HUES6 (cell line): Measurements from ENCODE around the gene MMD.
"Not testable (repeated sequence)": the region's sequence is repeated elsewhere in the genome, so short reads cannot be mapped to it uniquely, and the experiment has no call there.

Experiments used
- H3K27ac ChIP-seq: 2 replicates; pipeline ENCODE4 v1.7.0; 2013; ENCODE audit warnings: low read depth, mild to moderate bottlenecking, low read length, inconsistent platforms
- H3K27me3 ChIP-seq: 2 replicates; pipeline ENCODE4 v1.6.1; 2013; ENCODE audit warnings: low read length; ENCODE audit not compliant: control insufficient read depth, insufficient read depth
- H3K36me3 ChIP-seq: 2 replicates; pipeline ENCODE4 v1.6.1; 2013; ENCODE audit warnings: low read length; ENCODE audit not compliant: control insufficient read depth, insufficient read depth
- H3K4me1 ChIP-seq: 2 replicates; pipeline ENCODE4 v1.6.1; 2013; ENCODE audit warnings: low read length; ENCODE audit not compliant: control insufficient read depth, insufficient read depth
- H3K4me3 ChIP-seq: 2 replicates; pipeline ENCODE4 v1.5.1; 2013; ENCODE audit warnings: low read depth, low read length
- H3K9ac ChIP-seq: one replicate; pipeline ENCODE4 v1.6.1; 2013; ENCODE audit warnings: mild to moderate bottlenecking, low read length
- H3K9me3 ChIP-seq: 2 replicates; pipeline ENCODE4 v1.6.1; 2013; ENCODE audit warnings: low read depth, low read length; ENCODE audit not compliant: control insufficient read depth, insufficient read depth

The MMD gene

GRCh38 chr17:55421179-55421934 is at the start of gene MMD:
Gene MMD (minus strand): TSS chr17:55421835. CDS start chr17:55421695, 140 bp downstream.
- Histone ChIP-seq H3K9me3 (no peaks in the 10 kb centered on the region), H3K27ac (peak within 1 kb of the TSS; percentile 83), H3K4me1 (peaks cover 12% of the 10 kb centered on the region), H3K27me3 (0 out of 2 replicates have a peak, but pooled peaks cover 3% of the 10 kb centered on the region), H3K36me3 (peaks cover 3% of the 10 kb centered on the region; the same call in 1 of the 2 replicates), H3K4me3 (peak within 1 kb of the TSS; percentile 98), H3K9ac (peak within 1 kb of the TSS; percentile 86)

GRCh38 chr17:55466671-55467070 is 45.0 kb upstream of the MMD start:
- Histone ChIP-seq H3K4me1 (peaks cover 24% of the 10 kb centered on the region), H3K9me3 (peaks cover 5% of the 10 kb centered on the region; the same call in 1 of the 2 replicates), H3K27ac (peak overlapping the region; percentile 56), H3K9ac (peak overlapping the region; percentile 24), H3K4me3 (peak overlapping the region; percentile 39; the same call in 1 of the 2 replicates), H3K27me3 (no peaks in the 10 kb centered on the region), H3K36me3 (no peaks in the 10 kb centered on the region)

GRCh38 chr17:55465771-55466170 is 44.1 kb upstream of the MMD start:
- peaks cover 24% of the 10 kb centered on the region for H3K4me1 ChIP-seq
- H3K27me3 ChIP-seq, H3K27ac ChIP-seq, H3K9ac ChIP-seq, H3K36me3 ChIP-seq, H3K4me3 ChIP-seq, H3K9me3 ChIP-seq: not testable (repeated sequence)

- H3K9ac ChIP-seq = no peak overlapping the region
- H3K4me3 ChIP-seq = no peak overlapping the region
- H3K36me3 ChIP-seq = no peaks in the 10 kb centered on the region
- H3K27me3 ChIP-seq = no peaks in the 10 kb centered on the region
- no peak overlapping the region for H3K27ac ChIP-seq
- peaks cover 25% of the 10 kb centered on the region for H3K4me1 ChIP-seq
- H3K9me3 ChIP-seq = no peaks in the 10 kb centered on the region; the same call in 1 of the 2 replicates
These were observed 42.0 kb upstream of the MMD start for GRCh38 chr17:55463600-55463999.

GRCh38 chr17:55462711-55463110 is 41.1 kb upstream of the MMD start:
- no peak overlapping the region for H3K27ac ChIP-seq
- H3K36me3 ChIP-seq = no peaks in the 10 kb centered on the region
- H3K27me3 ChIP-seq = no peaks in the 10 kb centered on the region
- H3K4me1 ChIP-seq = peaks cover 26% of the 10 kb centered on the region
- H3K9ac ChIP-seq = no peak overlapping the region
- no peaks in the 10 kb centered on the region; the same call in 1 of the 2 replicates for H3K9me3 ChIP-seq
- no peak overlapping the region for H3K4me3 ChIP-seq

GRCh38 chr17:55462234-55462633 is 40.6 kb upstream of the MMD start:
- H3K27ac ChIP-seq = no peak overlapping the region
- no peaks in the 10 kb centered on the region for H3K27me3 ChIP-seq
- no peak overlapping the region for H3K9ac ChIP-seq
- no peak overlapping the region for H3K4me3 ChIP-seq
- H3K36me3 ChIP-seq = no peaks in the 10 kb centered on the region
- H3K4me1 ChIP-seq = peaks cover 22% of the 10 kb centered on the region
- no peaks in the 10 kb centered on the region for H3K9me3 ChIP-seq

- no peaks in the 10 kb centered on the region for H3K36me3 ChIP-seq
- no peak overlapping the region for H3K27ac ChIP-seq
- no peak overlapping the region for H3K9ac ChIP-seq
- no peak overlapping the region for H3K4me3 ChIP-seq
- H3K9me3 ChIP-seq = no peaks in the 10 kb centered on the region
- H3K27me3 ChIP-seq = no peaks in the 10 kb centered on the region
- H3K4me1 ChIP-seq = peaks cover 15% of the 10 kb centered on the region
These were observed 37.3 kb upstream of the MMD start for GRCh38 chr17:55458978-55459377.

- no peaks in the 10 kb centered on the region for H3K36me3 ChIP-seq
- H3K9me3 ChIP-seq = no peaks in the 10 kb centered on the region
- no peak overlapping the region for H3K9ac ChIP-seq
- H3K4me3 ChIP-seq = no peak overlapping the region
- no peak overlapping the region for H3K27ac ChIP-seq
- peaks cover 20% of the 10 kb centered on the region for H3K4me1 ChIP-seq
- no peaks in the 10 kb centered on the region for H3K27me3 ChIP-seq
These were observed 36.8 kb upstream of the MMD start for GRCh38 chr17:55458287-55458900.

- no peaks in the 10 kb centered on the region for H3K9me3 ChIP-seq
- no peaks in the 10 kb centered on the region for H3K36me3 ChIP-seq
- H3K27me3 ChIP-seq = no peaks in the 10 kb centered on the region
- peaks cover 20% of the 10 kb centered on the region for H3K4me1 ChIP-seq
- no peak overlapping the region for H3K27ac ChIP-seq
- no peak overlapping the region for H3K9ac ChIP-seq
- H3K4me3 ChIP-seq = no peak overlapping the region
These were observed 34.9 kb upstream of the MMD start for GRCh38 chr17:55456307-55457240.

GRCh38 chr17:55454906-55455474 is 33.4 kb upstream of the MMD start:
- Histone ChIP-seq H3K36me3 (no peaks in the 10 kb centered on the region), H3K27me3 (no peaks in the 10 kb centered on the region), H3K9ac (no peak overlapping the region), H3K27ac (no peak overlapping the region), H3K4me3 (no peak overlapping the region), H3K9me3 (no peaks in the 10 kb centered on the region), H3K4me1 (peaks cover 20% of the 10 kb centered on the region)
